Epidermal melanocyte (primary cell): Measurements from ENCODE around the gene ONECUT3.
"Not testable (repeated sequence)": the region's sequence is repeated elsewhere in the genome, so short reads cannot be mapped to it uniquely, and the experiment has no call there.

Experiments used
- DNase-seq: peaks from one replicate; pipeline ENCODE4 v3.0.0; 2011; ENCODE audit warnings: low spot score; ENCODE audit not compliant: insufficient read length

Gene ONECUT3

GRCh38 chr19:1752757-1753728 lies at the start of gene ONECUT3:
ONECUT3 (plus strand) TSS chr19:1753506; CDS start chr19:1753663, 157 bp downstream.
- DNase-seq, result no peak

- no peak for DNase-seq
Measured at GRCh38 chr19:1704339-1704738, 49.0 kb upstream of the ONECUT3 start.

GRCh38 chr19:1705367-1705766 lies 47.9 kb upstream of the ONECUT3 start:
- no peak for DNase-seq

- DNase-seq, result not testable (repeated sequence)
Measured at GRCh38 chr19:1706646-1707045, 46.7 kb upstream of the ONECUT3 start.

- DNase-seq, result no peak
Measured at GRCh38 chr19:1707240-1707639, 46.1 kb upstream of the ONECUT3 start.

- no peak for DNase-seq
Measured at GRCh38 chr19:1713170-1713569, 40.1 kb upstream of the ONECUT3 start.

- DNase-seq, result peak; percentile 4
Measured at GRCh38 chr19:1715540-1715939, 37.8 kb upstream of the ONECUT3 start.

- no peak for DNase-seq
Measured at GRCh38 chr19:1717200-1717969, 35.9 kb upstream of the ONECUT3 start.

GRCh38 chr19:1717970-1718264 lies 35.4 kb upstream of the ONECUT3 start:
- no peak for DNase-seq

GRCh38 chr19:1718420-1719291 lies 34.6 kb upstream of the ONECUT3 start:
- peak; percentile 15 for DNase-seq

- peak; percentile 15 for DNase-seq
Measured at GRCh38 chr19:1719519-1719918, 33.8 kb upstream of the ONECUT3 start.

- DNase-seq, result peak; percentile 12
Measured at GRCh38 chr19:1720237-1720636, 33.1 kb upstream of the ONECUT3 start.

- DNase-seq, result peak; percentile 96
Measured at GRCh38 chr19:1725100-1726064, 27.9 kb upstream of the ONECUT3 start.

GRCh38 chr19:1728816-1729567 lies 24.3 kb upstream of the ONECUT3 start:
- no peak for DNase-seq

- DNase-seq, result no peak
Measured at GRCh38 chr19:1729568-1729925, 23.8 kb upstream of the ONECUT3 start.

GRCh38 chr19:1730157-1730556 lies 23.1 kb upstream of the ONECUT3 start:
- no peak for DNase-seq

GRCh38 chr19:1734321-1734966 lies 18.9 kb upstream of the ONECUT3 start:
- DNase-seq, result no peak

GRCh38 chr19:1736280-1736679 lies 17.0 kb upstream of the ONECUT3 start:
- no peak for DNase-seq

GRCh38 chr19:1736927-1737326 lies 16.4 kb upstream of the ONECUT3 start:
- DNase-seq, result no peak
